Measurements from ENCODE around the gene GUCA1A.

DNA sequence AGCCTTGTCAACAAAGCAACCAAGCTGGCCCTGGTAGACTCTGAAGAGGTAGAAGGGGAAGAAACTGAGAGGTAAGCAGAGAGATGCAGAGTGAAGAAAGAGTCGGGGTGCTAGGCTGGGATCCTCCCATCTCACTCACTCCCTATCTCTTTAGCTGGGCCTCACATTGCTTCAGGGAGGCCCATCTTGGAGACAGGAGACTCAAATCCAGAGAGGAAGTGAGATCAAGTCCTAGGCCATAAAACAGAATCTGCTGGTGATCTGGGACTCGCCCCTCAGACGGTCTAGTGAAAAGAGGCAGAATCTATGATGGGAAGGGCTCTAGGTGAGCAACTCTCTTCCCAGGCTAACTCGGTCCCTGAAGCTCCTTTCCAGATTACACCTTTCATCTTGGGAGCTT, 22.3 kb downstream of the GUCA1A start:
- TF ChIP-seq EZH2 (IDR thresholded peaks at IDR 0.05; ENCODE audit: borderline replicate concordance, low read length), result no peak
- TF ChIP-seq, protein P1, sequence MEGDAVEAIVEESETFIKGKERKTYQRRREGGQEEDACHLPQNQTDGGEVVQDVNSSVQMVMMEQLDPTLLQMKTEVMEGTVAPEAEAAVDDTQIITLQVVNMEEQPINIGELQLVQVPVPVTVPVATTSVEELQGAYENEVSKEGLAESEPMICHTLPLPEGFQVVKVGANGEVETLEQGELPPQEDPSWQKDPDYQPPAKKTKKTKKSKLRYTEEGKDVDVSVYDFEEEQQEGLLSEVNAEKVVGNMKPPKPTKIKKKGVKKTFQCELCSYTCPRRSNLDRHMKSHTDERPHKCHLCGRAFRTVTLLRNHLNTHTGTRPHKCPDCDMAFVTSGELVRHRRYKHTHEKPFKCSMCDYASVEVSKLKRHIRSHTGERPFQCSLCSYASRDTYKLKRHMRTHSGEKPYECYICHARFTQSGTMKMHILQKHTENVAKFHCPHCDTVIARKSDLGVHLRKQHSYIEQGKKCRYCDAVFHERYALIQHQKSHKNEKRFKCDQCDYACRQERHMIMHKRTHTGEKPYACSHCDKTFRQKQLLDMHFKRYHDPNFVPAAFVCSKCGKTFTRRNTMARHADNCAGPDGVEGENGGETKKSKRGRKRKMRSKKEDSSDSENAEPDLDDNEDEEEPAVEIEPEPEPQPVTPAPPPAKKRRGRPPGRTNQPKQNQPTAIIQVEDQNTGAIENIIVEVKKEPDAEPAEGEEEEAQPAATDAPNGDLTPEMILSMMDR (conservative IDR thresholded peaks at IDR 0.05 in 1 of 2, IDR thresholded peaks at IDR 0.05 in 1 of 2; ENCODE audit: extremely low read depth in 1 of 2, insufficient read depth in 1 of 2, low read depth in 1 of 2, low read length in 2 of 2), result no peak
